NCI-H2029 (cell line): ENCODE measurements around the gene EVPLL.
"Not testable (repeated sequence)": the region's sequence is repeated elsewhere in the genome, so short reads cannot be mapped to it uniquely, and the experiment has no call there.

Experiments
- DNase-seq: peaks from one replicate; lab custom pipeline; 2025; lab: John Stamatoyannopoulos, UW

Gene EVPLL

DNA sequence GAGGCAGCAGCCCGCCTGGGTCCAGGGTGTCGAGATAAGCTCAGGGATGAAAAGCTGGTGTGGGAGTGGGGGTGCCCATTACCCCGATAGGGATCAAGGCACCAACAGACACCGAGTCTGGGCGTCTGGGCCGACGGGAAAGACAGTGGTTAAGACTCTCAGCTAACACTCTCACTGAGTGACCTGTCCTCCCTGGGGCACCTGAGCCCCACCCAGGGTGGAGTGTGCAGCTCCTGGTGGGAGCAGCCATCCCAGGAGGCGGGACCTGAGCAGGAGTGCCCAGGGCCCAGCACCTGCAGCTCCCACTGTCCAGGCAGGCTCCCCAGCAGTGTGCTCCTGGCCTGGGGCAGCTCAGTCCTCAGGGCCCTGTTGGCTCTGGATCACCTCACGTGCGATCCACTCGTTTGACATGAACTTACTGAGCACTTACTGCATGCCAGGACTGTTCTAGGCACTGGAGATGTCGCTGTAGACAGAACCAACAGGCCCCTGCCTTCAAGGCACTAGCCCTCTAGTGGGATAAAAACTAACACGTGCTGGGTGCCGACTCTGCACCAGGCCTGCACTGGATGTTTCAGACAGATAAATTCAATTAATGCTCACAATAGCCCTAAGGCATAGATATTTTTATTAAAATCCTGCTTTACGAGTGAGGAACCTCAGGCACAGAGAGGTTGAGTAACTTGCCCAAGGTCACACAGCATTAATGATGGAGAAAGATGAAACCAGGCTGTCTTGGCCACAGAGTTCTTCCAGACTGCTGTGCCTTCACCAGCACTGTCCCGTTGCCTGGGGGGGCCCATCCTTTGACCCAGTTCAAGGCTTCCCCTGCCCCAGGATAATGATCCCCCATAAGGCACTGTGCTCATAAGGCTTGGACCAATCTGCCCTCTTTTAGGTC is 1.9 kb downstream of the EVPLL start:
- DNase-seq = no peak

DNA sequence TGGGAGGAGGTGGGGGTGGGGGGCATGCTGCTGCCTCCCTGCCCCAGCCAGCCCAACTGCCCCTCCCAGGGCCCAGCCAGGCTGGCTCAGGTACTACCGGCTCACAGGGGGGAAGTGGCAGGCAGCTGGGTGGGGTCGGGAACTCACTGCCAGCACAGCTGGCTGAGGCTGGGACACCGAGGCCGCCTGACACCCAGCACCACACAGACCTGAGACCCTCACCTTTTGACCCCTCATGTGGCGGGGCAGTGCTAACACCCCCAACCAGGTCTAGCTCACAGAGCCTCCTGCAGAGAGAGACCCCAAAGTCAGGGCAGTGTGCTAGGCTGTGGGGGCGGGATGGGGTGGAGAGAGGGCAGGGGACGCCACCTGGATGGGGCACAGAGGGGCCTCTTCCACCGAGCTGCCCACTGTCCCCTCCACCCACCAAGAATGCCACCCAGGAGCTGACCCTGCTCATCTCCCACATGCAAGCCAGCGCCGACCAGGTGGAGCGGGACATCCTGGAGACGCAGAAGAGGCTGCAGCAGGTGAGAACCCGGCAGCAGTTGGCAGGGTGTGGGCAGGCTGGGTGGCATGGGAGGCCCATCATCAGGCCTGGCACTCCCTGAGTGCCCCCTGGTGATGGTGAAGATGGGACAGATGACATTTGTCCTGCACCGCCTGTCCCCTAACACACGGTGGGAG is 3.0 kb downstream of the EVPLL start:
- DNase-seq = no peak

DNA sequence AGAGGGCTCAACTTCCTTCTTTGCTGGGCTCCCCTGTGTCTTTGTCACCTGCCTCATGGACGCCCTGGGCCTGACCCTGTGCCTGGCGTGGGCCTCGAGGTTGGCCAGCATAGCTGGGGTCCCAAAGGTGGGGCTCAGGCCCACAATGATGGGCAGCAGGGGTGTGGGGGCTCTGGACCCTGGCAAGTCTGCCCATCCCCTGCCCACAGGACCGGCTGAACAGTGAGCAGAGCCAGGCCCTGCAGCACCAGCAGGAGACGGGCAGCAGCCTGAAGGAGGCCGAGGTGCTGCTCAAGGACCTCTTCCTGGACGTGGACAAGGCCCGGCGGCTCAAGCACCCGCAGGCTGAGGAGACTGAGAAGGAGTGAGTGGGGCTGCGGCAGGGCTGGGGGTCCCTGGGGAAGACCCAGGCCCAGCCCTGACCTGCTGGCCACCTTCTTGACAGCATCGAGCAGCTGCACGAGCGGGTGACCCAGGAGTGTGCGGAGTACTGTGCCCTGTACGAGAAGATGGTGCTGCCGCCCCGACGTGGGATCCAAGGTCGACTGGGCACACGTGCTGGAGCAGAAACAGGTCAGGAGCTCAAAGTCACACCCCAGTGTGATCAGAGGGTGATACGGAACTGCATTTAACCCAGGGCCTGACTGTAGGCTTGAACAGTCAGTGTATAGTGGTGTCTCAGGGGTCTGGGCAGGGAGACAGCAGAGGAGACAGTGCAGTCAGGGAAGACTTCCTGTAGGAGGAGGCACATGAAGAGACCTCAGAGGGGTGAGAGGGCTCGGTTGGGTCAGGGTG is 3.8 kb downstream of the EVPLL start:
- DNase-seq = no peak

DNA sequence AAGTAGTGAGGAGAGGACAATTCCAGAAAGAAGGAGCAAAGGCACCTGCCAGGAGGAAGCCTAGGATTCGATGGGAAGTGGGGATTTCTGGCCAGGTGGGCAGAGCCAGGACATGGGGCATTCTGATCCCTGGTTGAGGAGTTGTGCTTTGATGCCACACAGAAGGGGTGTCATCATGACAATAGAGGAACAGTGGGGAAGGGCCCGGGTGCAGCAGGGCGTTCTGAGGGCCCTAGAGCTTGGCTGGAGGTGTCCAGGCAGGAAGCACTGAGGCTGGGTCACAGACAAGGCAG is 4.3 kb downstream of the EVPLL start:
- DNase-seq = no peak

DNA sequence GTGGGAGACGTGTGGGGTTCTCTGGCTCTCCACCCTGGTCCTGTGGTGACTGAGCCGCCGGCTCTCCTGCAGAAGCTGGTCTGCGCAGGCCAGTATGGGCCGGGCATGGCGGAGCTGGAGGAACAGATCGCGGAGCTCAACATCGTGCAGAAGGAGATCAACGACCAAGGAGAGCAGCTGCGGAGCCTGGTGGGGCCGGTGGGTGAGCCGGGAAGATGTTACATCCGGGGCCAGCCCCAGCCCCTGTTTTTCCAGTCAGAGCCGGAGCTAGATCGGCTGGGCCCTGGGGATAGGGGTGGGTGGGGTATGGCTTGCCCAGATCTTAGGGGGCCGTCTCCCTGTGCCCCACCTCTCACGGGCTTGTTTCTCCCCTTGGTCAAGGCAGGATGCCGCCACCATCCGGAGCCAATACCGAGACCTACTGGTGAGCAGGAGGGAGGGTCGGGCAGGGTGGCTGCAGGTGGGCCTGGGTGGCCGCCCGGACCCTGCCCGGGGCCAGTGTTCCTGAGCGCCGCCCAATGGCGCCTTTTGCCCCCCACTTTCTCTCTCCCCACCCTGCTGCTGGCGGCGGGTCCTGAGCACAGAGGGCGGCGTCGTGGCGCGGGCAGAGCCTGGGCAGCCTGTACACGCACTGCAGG is 5.0 kb downstream of the EVPLL start:
- DNase-seq = no peak

DNA sequence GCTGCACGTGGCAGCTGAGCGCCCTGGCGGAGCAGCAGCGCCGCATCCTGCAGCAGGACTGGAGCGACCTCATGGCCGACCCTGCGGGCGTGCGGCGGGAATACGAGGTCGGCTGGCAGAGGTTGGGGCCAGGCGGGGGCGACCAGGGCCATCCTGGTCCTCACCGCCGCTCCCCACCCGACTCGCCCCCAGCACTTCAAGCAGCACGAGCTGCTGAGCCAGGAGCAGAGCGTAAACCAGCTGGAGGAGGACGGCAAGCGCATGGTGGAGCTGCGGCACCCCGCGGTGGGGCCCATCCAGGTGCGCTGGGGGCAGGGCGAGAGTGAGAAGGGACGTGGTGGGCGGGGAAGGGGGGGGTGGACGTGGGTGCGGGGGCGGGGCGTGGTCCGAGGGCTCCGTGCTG is 5.5 kb downstream of the EVPLL start:
- not testable (repeated sequence) for DNase-seq

DNA sequence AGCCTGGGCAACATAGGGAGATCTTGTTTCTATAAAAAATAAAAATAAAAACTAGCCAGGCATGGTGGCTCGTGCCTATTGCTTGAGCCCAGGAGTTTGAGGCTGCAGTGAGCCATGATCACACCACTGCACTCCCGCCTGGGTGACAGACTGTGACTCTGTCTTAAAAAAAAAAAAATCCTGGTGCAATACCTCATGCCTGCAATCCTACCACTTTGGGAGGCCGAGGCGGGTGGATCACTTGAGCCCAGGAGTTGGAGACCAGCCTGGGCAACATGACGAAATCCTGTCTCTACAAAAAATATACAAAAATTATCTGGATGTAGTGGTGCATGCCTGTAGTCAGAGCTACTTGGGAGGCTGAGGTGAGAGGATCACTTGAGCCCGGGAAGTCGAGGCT is 6.7 kb downstream of the EVPLL start:
- not testable (repeated sequence) for DNase-seq

DNA sequence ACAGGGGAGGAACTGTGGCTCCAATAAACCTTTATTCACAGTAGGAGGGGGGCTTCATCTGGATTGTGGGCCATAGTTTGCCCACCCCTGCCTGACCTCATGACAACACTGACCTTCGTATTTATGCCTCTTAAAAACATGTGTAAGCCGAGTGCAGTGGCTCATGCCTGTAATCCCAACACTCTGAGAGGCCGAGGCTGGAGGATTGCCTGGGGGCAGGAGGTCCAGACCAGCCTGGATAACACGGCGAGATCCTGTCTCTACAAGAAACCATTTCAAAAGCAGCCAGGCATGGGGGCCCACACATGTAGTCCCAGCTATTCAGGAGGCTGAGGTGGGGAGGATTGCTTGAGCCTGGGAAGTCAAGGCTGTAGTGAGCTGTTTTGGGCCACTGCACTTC is 10.0 kb downstream of the EVPLL start:
- not testable (repeated sequence) for DNase-seq

DNA sequence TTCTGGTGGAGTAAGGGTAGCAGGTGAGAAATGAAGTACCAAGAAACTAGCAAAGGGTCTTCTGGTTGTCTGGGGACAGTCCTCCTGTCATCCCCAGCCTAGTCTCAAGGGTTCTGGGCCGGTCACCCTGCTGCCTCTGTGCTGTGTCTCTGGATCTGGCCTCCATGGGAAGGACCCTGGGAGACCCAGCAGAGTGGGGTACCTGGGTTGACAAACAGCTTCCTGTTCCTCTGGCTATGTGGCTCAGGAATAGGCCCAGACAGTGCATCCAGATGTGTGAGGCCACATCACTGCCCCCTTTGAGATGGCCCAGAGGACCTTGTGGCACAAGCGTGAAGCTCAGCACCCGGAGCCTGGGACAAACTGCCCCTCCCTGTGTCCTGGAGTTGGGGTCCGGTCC is 10.7 kb downstream of the EVPLL start:
- not testable (repeated sequence) for DNase-seq

DNA sequence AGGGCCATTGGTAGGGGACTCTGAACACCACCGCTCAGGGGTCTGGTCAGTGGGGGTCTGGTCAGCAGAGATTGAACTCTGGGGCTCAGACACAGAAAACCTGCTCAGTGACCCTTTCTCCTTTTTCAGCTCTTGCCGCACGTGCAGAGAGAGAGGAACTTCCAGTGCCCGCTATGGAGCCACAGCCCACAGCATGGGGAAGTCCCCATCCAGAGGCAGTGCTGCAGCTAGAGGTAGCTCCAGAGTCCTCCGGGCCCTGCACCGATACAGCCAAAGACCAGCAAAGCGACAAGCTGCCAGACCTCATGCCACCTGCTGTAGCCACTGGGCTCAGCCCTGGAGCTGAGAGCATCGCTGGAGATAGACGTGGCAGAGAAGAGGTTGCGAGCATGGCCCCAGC is 11.2 kb downstream of the EVPLL start:
- not testable (repeated sequence) for DNase-seq

DNA sequence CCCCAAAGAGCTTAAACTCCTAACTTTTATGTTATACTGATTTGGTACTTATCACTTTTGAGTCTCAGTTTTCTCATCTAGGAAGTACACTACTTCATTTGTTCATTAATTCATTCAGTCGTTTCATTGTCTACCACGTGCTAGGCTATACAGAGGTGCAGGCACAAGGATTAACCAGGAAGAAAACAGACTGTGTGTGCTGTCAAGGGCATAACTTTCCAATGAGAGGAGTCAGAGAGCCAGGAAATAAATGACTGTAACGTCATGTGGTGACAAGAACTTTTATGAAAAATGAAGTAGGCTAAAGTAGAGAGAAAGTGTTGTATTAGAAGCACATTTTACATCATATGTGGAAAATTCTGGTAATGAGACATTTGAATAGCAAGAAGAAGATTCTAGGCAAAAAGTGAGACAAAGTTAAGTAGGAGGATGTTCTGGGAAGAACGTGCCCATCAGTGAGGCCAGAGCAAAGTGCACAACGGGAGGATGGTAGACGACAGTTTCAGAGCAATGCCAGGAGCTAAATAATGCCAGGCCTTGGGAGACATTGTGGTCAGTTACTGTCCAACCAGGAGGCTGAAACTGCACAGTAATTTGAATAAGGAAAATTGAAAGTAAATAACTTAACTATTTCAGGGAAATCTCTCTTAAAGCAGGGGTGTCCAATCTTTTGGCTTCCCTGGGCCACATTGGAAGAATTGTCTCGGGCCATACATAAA is 24.5 kb downstream of the EVPLL start:
- DNase-seq = not testable (repeated sequence)

DNA sequence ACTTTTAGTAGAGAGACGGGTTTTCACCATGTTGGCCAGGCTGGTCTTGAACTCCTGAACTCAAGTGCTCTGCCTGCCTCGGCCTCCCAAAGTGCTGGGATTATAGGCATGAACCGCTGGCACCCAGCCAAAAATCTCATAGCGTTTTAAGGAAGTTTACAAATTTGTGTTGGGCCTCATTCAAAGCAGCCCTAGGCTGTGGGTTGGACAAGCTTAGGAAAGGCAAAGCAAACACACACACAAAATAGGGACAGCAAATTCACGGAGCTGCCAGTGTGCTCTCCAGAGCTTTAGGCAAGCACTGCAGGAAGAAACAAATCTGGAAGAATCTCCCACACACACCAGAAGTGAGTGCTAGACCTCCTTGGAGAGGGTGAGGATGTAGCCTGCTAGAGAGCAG is 25.6 kb downstream of the EVPLL start:
- not testable (repeated sequence) for DNase-seq

DNA sequence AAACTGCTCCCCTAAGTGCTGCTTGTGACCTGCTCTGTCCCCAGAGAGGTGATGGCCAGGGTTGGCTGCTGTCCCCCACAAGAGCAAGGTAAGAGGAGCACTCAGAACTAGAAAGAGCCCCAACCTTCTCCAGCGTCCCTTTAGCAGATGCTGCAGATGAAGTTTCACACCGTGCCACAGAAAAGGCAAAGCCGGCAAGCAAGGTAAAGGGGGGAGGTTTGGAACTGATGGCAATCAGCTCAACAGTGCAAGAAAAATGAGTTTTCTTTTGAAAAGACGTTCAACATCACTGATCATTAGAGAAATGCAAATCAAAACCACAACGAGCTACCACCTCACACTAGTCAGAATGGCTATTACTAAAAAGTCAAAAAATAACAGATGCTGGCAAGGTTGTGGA is 26.0 kb downstream of the EVPLL start:
- not testable (repeated sequence) for DNase-seq

DNA sequence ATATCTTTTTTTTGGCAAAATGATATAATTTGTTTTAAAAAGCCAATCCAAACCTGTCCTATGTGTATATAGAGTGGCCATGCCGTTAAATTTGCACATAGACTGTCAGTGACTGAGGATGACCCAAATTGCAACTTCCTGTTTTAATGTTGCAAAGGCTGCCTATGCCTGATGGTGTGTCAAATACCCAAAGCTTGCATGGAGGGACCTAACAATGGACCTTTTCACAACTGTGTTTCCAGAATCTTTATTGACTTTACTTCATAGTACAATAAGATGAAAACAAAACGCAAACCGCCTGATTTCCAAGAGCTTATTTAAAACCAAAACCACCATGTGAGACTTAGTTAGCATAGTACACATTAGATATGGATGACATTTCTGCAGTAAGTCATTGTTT is 31.3 kb downstream of the EVPLL start:
- not testable (repeated sequence) for DNase-seq

DNA sequence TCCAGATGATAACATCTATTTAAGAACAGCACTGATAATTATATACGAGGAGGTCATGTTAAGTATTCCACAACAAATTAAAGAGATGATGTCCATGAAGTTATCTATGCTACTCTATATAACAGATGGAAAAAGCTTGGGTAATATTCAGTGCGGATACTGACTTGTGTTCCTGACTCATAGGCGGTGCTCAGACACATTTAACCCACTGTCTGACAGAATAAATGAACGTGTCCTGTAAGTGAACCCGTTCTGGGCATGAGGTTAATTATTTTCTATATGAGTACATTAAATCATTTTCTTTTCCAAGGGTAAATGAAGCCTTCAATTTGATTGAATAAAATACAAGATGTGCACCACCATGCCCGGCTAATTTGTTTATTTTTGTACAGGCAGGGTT is 31.7 kb downstream of the EVPLL start:
- not testable (repeated sequence) for DNase-seq

DNA sequence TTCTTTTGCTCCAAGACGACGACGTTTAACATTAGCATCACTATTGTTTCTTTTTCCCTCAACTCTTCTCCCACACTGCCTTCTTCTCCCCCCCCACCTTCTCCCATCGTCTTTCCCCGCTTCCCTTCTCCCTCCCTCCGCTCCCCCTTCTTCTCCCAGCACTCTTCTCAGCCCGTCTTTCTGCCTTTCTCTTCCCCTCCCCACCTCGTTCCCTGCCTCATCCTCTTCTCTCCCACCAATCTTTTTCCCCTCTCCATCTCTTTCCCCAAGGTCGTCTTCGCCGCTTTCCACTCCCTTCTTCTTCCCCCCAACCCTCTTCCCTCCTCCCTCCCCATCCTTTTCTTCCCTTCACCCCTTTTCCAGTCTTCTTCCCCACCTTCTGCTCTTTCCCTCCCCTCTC is 33.2 kb downstream of the EVPLL start:
- DNase-seq = not testable (repeated sequence)

DNA sequence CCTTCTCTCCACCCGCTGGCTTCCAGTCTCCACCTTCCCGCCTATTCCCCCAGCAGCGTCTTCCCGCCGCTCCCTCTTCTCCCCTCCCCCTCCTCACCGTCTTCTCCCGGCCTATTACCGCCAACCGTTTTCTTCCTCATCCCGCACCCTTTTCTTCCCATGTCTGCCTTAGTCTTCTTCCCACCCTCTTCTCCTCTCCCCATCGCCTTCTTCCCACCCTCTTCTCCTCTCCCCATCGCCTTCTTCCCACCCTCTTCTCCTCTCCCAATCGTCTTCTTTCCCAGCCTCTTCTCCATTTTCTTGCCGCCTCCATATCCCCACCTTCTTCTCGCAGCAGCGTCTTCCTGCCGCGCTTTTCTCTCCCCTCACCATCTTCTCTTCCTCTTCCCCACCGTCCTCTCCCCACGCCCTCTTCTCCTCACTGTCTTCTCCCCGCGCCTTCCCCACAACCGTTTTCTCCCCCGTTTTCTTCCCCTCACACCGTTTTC is 33.8 kb downstream of the EVPLL start:
- not testable (repeated sequence) for DNase-seq

DNA sequence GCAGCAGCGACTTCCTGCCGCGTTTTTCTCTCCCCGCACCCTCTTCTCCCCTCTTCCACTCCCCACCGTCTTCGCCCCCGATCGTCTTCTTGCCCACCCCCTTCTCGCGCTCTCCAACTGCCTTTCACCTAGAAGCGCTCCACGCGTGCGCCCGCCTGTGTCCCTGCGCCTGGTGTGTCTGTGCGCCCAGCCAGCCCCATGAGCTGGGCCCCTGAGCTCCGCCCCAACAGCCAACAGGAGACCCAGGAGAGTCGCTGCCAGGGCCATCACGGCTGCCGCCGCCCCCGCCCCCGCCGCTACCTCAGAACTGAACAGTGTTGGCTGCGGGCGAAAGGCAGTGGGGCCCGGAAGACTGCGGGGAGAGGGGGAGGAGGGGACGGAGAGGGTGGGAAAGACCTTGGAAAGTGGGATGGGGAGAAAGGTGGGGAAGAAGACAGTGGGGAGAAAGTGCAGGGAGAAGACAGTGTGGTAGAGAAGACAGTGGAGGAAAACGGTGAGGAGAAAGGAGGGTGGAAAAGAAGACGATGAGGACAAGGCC is 34.5 kb downstream of the EVPLL start:
- DNase-seq = not testable (repeated sequence)

DNA sequence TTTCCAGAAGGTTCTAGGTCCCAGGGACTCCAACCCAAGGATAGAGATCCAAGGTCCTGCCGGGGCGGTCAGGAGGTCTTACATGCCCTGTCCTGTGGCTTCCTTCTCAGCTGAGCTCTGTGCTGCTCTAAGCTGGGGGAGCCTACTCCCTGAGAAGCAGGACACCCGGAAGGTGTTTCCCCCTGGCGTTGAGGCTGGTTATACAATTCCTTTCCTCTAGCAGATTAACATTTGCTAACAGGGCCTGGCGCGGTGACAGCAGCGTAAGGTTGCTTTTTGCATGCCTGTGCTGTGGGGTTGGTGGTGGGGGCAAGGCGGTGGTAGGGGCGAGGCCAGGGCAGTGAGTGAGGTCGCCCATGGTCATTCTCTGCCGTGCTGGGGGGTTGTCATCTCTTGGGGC is 43.9 kb downstream of the EVPLL start:
- DNase-seq = not testable (repeated sequence)

DNA sequence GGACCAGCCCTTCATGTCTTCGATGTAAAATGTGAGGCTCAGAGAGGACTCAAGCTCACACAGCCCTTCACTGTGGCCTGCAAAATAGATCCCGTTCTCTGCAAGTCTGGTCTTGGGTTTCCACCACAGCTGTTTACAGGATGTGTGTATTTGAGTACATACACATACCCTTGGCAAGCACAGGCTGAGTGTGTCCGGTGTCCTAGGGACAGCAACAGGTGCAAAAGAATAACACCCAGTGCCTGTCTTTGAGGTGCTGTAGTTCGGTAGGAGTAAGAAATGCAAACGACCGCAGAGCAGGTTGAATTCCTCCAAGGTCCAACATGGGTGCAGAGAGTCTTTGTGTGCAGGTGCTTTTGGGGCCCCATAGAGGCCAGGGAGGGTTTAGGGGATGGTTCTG is 44.9 kb downstream of the EVPLL start:
- DNase-seq = not testable (repeated sequence)

DNA sequence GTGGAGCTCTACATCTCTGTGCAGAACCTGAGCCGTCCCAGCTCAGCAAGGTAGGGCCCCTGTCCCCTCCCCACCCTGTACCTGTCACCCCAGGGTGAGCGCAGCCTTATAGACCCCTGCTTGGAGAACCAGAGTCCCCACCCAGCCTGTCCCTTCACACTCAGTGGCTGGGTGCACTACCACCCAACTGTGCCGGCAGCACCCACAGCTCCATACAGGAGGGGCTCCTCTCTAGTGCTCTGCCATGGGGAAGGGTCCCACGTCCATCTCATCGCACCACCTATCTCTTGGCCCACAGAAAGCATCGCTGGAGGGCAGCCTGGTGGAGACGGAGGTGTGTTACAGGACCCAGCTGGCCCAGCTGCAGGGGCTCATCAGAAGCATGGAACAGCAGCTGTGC is 45.4 kb downstream of the EVPLL start:
- not testable (repeated sequence) for DNase-seq
